GM21529 (cell line): ENCODE results near the gene CLEC17A.
"Not testable (repeated sequence)": the region's sequence is repeated elsewhere in the genome, so short reads cannot be mapped to it uniquely, and the experiment has no call there.

ENCODE experiments used
- ATAC-seq: cut with Tn5 transposase; IDR thresholded peaks from one replicate; pipeline ENCODE4 v1.9.1; 2021; ENCODE audit not compliant: unreplicated experiment

The CLEC17A gene

GRCh38 chr19:14582894-14583340 is at the start of gene CLEC17A:
CLEC17A (plus strand) TSS chr19:14583084; CDS start chr19:14583161, 77 bp downstream.
- ATAC-seq, result no peak

GRCh38 chr19:14533450-14533849 is 49.4 kb upstream of the CLEC17A start:
- ATAC-seq, result no peak

GRCh38 chr19:14536926-14537692 is 45.8 kb upstream of the CLEC17A start:
- no peak for ATAC-seq

DNA sequence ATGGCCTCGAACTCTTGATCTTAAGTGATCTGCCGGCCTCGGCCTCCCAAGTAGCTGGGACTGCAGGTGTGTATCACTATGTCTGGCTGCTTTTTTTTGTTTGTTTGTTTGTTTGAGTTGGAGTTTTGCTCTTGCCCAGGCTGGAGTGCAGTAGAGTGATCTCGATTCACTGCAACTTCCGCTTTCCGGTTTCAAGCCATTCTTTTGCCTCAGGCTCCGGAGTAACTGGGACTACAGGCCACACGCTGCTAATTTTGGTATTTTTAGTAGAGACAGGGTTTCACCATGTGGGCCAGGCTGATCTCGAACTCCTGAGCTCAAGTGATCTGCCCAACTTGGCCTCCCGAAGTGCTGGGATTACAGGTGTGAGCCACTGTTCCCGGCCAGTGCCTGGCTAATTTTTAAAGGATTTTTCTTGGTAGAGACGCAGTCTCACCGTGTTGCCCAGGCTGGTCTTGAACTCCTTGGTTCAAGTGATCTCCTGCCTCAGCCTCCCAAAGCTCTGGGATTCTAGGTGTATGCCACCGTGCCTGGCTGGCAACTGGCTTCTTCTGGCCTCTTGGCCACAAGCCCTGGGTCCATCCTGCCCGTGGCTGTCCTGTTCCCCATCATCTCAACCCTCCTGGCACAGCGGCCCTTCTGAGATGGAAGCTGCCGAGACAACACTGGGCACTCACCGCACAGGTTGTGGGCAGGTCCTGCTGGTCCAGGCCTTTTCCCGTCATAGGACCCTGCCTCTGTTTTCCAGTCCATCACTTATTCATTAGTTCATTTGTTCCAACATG is 42.0 kb upstream of the CLEC17A start:
- no peak for ATAC-seq

DNA sequence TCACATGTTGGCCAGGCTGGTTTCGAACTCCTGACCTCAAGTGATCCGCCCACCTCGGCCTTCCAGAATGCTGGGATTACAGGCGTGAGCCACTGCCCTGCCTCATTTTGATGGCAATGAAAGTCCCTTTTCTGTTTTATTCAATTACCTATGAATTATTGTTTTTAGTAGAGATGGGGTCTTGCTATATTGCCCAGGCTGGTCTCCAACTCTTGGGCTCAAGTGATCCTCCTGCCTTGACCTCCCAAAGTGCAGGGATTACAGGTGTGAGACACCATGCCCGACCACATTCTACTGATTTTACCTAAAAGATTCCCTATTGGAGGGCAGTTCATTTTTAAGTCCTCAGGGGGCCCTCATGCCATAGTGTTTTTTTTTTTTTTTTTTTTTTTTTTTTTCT is 40.9 kb upstream of the CLEC17A start:
- not testable (repeated sequence) for ATAC-seq

DNA sequence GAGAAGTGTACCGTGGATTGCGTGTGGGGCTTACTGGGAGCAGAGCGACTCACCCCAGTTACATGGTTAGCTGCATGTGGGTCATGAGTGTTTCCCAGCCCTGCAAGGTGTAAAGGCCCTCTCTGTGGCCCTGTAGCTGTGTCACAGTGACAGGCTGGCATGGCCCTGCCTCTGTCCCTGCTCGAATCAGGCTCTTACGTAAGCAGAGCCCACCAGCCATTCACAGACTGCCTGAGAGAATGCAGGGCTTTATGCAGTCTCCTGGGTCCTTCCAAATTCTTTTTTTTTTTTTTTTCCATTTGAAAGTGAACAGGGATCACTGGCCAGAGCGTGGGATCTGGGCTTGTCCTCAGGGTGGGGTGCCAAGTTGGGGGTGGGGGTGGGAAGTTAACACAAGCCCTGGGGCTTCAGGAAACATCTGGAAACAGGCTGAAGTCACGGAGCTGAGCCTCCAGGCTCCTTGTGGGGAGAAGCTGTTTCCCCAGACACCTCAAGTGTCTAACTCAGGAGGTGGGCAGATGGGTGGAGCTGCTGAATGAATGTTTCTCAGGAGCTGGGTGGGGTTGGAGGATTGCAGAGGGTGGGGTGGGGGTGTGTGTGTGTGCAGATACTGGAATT is 40.1 kb upstream of the CLEC17A start:
- no peak for ATAC-seq

DNA sequence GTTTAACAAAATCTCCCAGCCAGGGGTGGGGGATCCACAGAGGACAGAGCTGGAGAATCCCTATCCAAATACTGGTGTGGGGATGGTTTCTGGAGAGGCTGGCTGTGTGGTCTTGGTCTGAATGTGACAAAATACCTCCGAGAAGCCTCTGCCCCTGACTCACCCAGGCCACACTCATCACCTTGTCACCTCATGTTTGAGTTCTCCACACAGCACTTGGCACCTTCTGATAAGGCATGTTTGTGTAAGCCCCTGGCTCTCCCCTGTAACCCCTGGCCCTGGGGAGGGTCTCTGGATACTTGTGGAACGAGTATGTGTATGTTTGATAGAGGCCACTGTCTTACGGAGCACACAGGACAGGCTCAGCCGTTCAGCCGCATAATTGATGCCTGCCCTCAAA is 38.8 kb upstream of the CLEC17A start:
- no peak for ATAC-seq

- ATAC-seq, result no peak
Measured at GRCh38 chr19:14544977-14545715, 37.7 kb upstream of the CLEC17A start.

DNA sequence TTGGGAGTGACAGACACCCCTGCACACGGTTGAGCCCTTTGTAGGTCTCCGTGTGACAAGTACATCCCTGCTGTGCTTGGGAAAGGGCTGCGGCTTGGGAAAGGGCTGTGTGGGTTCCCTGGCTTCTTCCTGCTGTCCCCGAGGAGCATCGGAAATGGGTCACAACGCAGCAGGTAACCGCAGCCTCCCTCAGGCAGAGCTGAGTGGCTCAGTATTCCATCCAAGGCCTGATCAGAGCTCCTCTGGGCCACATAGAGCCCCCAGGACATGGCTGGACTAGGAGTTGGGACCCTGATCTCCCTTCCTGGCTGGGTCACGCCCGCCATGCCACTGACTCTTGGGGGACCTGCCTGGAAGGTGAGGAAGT is 37.2 kb upstream of the CLEC17A start:
- no peak for ATAC-seq

- ATAC-seq, result no peak
Measured at GRCh38 chr19:14550201-14550754, 32.6 kb upstream of the CLEC17A start.

- not testable (repeated sequence) for ATAC-seq
Measured at GRCh38 chr19:14551134-14552005, 31.5 kb upstream of the CLEC17A start.

DNA sequence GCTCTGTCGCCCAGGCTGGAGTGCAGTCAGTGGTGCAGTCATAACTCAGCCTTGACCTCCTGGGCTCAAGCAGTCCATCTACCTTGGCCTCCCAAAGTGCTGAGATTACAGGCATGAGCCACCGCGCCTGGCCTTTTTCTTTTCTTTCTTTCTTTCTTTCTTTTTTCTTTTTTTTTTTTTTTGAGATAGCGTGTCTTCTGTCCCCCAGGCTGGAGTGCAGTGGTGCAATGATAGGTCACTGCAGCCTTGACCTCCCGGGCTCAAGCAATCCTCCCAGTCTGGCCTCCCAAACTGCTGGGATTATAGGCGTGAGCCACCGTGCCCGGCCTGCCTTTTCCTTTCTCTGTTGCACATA is 30.9 kb upstream of the CLEC17A start:
- ATAC-seq, result not testable (repeated sequence)

- no peak for ATAC-seq
Measured at GRCh38 chr19:14553042-14553938, 29.6 kb upstream of the CLEC17A start.

DNA sequence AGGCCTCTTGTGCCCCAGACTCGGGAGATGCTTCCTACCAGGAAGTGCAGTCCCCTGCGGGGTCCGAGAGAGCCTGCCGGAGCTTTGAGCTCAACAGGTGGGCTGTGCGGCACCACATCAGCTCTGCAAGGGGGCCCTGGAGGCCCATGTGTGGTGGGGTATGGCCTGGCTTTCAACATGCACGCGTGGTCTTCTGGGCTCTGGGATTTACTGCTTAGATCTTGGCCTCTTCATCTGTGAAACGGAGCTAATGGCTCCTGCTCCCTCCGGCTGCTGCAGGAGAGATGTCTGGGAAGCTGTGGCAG is 29.0 kb upstream of the CLEC17A start:
- ATAC-seq, result no peak

- ATAC-seq, result no peak
Measured at GRCh38 chr19:14554382-14554812, 28.5 kb upstream of the CLEC17A start.

DNA sequence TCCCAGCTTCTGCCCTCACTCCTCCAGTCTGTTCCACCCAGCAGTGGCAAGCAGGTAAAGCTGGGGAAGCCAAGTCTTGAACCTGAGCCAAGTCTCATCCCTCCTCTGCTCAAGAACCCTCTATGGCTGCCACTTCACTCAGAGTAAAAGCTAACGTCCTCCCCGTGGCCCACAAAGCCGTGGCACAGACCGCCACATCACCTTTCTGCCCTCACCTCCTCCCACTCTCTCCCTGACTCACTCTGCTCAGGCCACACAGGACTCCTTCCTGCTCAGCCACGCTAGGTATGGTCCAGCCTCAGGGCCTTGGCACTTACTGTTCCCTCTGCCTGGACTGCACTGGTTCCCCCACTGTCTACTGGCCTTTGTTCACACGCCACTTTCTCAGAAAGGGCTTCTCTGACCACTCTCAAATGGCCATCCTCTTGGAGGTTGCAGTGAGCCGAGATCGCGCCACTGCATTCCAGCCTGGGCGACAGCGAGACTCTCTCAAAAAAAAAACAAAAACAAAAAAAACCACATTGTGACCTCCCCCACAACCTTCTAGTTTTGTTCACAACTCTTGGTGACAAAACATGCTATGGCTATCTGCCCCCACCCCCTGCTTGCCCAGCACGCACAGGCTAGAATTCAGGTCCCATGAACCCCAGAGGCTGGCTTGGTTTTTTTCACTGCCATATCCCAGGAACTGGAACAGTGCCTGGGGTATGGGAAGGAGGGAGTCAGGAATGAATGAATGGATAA is 26.8 kb upstream of the CLEC17A start:
- ATAC-seq, result no peak

GRCh38 chr19:14556662-14557188 is 26.2 kb upstream of the CLEC17A start:
- peak; percentile 45 for ATAC-seq
